Left ventricle myocardium inferior (tissue), 1 donor: ENCODE data around the gene HHLA2. TPM values are rescaled to one million over a fixed set of nuclear protein-coding genes. Genes with fewer than 3 reads are reported as not detected.

Experiments used
- DNase-seq: peaks from one replicate; pipeline ENCODE4 v3.0.0-alpha.2; 2020
- H3K27ac ChIP-seq: fragments of 200-600 bp; replicated peaks from 2 replicates; pipeline ENCODE4 v1.8.0; 2021
- H3K27me3 ChIP-seq: fragments of 200-600 bp; 2 replicates; pipeline ENCODE4 v1.8.0; 2021; ENCODE audit warnings: low read depth
- H3K36me3 ChIP-seq: fragments of 200-600 bp; 2 replicates; pipeline ENCODE4 v1.8.0; 2021
- H3K4me1 ChIP-seq: fragments of 200-600 bp; 2 replicates; pipeline ENCODE4 v1.8.0; 2021
- H3K4me3 ChIP-seq: fragments of 200-600 bp; 2 replicates; pipeline ENCODE4 v1.8.0; 2021; ENCODE audit warnings: mild to moderate bottlenecking, moderate library complexity
- H3K9me3 ChIP-seq: fragments of 200-600 bp; replicated peaks from 2 replicates; pipeline ENCODE4 v1.8.0; 2021
- CTCF ChIP-seq: fragments of 200-600 bp; IDR thresholded peaks from 2 replicates; pipeline ENCODE4 v1.8.0; 2021; ENCODE audit warnings: antibody characterized with exemption, mild to moderate bottlenecking, borderline replicate concordance
- intact Hi-C: fragments of 100-400 bp; cut with micrococcal nuclease; formaldehyde crosslinking; loops from one replicate; pipeline ENCODE4 v1.11.0; 2022
- total RNA-seq: library from RNA; stranded (reverse); fragmentation: NEBNext Ultra II Directional; extraction: Animal tissue kit (Norgen Biotek cat#: 25700); gene quantifications from one replicate; pipeline ENCODE4 v1.2.1, GENCODE V29; 2021
- donor health status: DM: no; HTN: yes; CAD: no; lungs with severe emphysema.

HHLA2 gene
- total RNA-seq, 1 donor from 2014 or later: not detected

- intact Hi-C loops: no loop called here
- TF ChIP-seq CTCF: no peak
- DNase-seq: no peak
- Histone ChIP-seq H3K4me3 (no peak overlapping the region), H3K36me3 (no peaks in the 10 kb centered on the region), H3K27ac (no peak overlapping the region), H3K27me3 (no peaks in the 10 kb centered on the region), H3K9me3 (no peaks in the 10 kb centered on the region), H3K4me1 (no peaks in the 10 kb centered on the region)
These were observed 124.6 kb downstream of the HHLA2 start for GRCh38 chr3:108420926-108421325.

Other genes with a start within 250 kb of the HHLA2 start
- 35.9 TPM for gene CD47, start 205.5 kb upstream of the HHLA2 start, total RNA-seq
- 22.6 TPM for gene IFT57, start 74.1 kb upstream of the HHLA2 start, total RNA-seq
- gene MYH15, start 214.0 kb downstream of the HHLA2 start, total RNA-seq: 0.22 TPM